Testis (tissue), 3 donors: Measurements from ENCODE around the gene TTF1. TPM values are rescaled to one million over a fixed set of nuclear protein-coding genes. Genes with fewer than 3 reads are reported as not detected.

ENCODE experiments used
- DNase-seq: peaks from one replicate; pipeline ENCODE4 v3.0.0-alpha.2; 2019
- H3K27ac ChIP-seq, 2 donors: fragments of 200-600 bp; sonication (generic); one replicate each; pipeline ENCODE4 v1.5.1; 2019
- H3K27me3 ChIP-seq: fragments of 200-600 bp; sonication (generic); one replicate; pipeline ENCODE4 v1.5.1; 2019
- H3K36me3 ChIP-seq: fragments of 200-600 bp; sonication (generic); one replicate; pipeline ENCODE4 v1.5.1; 2017; ENCODE audit warnings: low read depth; ENCODE audit errors: missing control alignments
- H3K4me1 ChIP-seq: fragments of 200-600 bp; sonication (generic); one replicate; pipeline ENCODE4 v1.5.1; 2019
- H3K4me3 ChIP-seq, 2 donors: fragments of 200-600 bp; sonication (generic); one replicate each; pipeline ENCODE4 v1.5.1; 2017 to 2019
- H3K9me3 ChIP-seq: fragments of 200-600 bp; sonication (generic); one replicate; pipeline ENCODE4 v1.5.1; 2017
- CTCF ChIP-seq, 3 experiments: fragments of 450-650 bp in 2 of 3; fragments of 200-600 bp in 1 of 3; sonication (generic) in 1 of 3; IDR thresholded peaks; one replicate each; pipeline ENCODE4 v1.5.1; 2016 to 2019; ENCODE audit warnings: antibody characterized with exemption in 3 of 3, mild to moderate bottlenecking in 2 of 3, moderate library complexity in 1 of 3
- POLR2A ChIP-seq: fragments of 450-650 bp; IDR thresholded peaks from one replicate; pipeline ENCODE4 v1.6.1; 2017; ENCODE audit warnings: antibody characterized with exemption, mild to moderate bottlenecking, moderate library complexity
- WGBS, 2 donors: methylation state at CpG; one replicate each; pipeline ENCODE4 v1.1.5; 2018; 5-methylcytosine and 5-hydroxymethylcytosine counted together
- intact Hi-C: fragments of 100-400 bp; cut with DNase I; formaldehyde crosslinking; loops from one replicate; pipeline ENCODE4 v1.15.1; 2023; ENCODE audit warnings: low total_unique reads
- polyA plus RNA-seq: library from polyadenylated mRNA; stranded (reverse); fragments of 350-450 nt; fragmentation: Illumina TruSeq; extraction: RNeasy Lipid Tissue Mini Kit (QIAGEN cat#74804); gene quantifications from one replicate; pipeline ENCODE4 v1.2.3, GENCODE V29; 2014; ENCODE audit warnings: low read depth, low replicate concordance; ENCODE audit not compliant: insufficient read depth
- total RNA-seq, 2 donors: library from RNA; depleted of rRNA; stranded (reverse); fragments of >200 nt; gene quantifications; one replicate each; pipeline ENCODE4 v1.2.3, GENCODE V29; 2016

The TTF1 gene
- total and polyA plus RNA-seq, 3 donors from 2014 or later = 15.4 to 19.4 (median 19.2) TPM

GRCh38 chr9:132415181-132415580 is 8.5 kb upstream of the TTF1 start:
- Histone ChIP-seq H3K4me3 (no peak overlapping the region), H3K27ac (no peak overlapping the region), H3K36me3 (no peaks in the 10 kb centered on the region), H3K4me1 (peaks cover 8% of the 10 kb centered on the region), H3K9me3 (no peaks in the 10 kb centered on the region), H3K27me3 (no peaks in the 10 kb centered on the region)
- DNase-seq = no peak
- WGBS, 2 donors = 45 to 46% methylated on average over 11 to 12 of the region's 12 CpGs
- TF ChIP-seq CTCF (IDR thresholded peaks at IDR 0.05) (no peak), POLR2A (no peak)
- intact Hi-C loops = no loop called here

- Histone ChIP-seq H3K4me3 (no peak overlapping the region), H3K27me3 (no peaks in the 10 kb centered on the region)
- intact Hi-C loops = no loop called here
Measured at GRCh38 chr9:132414731-132415130, 8.1 kb upstream of the TTF1 start.

GRCh38 chr9:132413926-132414325 is 7.3 kb upstream of the TTF1 start:
- Histone ChIP-seq H3K27me3 (no peaks in the 10 kb centered on the region), H3K27ac (no peak overlapping the region), H3K36me3 (no peaks in the 10 kb centered on the region), H3K9me3 (no peaks in the 10 kb centered on the region), H3K4me3 (no peak overlapping the region), H3K4me1 (peaks cover 14% of the 10 kb centered on the region)
- intact Hi-C loops = no loop called here
- DNase-seq = no peak
- TF ChIP-seq CTCF (IDR thresholded peaks at IDR 0.05) (no peak), POLR2A (no peak)
- 73 to 76% methylated on average over 5 of the region's 5 CpGs for WGBS, 2 donors

More at GRCh38 chr9:132414731-132415130, 8.1 kb upstream of the TTF1 start:
- no peak overlapping the region for H3K27ac ChIP-seq
- peaks cover 8% of the 10 kb centered on the region for H3K4me1 ChIP-seq
- WGBS, 2 donors = 62 to 70% methylated on average over 7 of the region's 7 CpGs
- no peak for DNase-seq
- H3K36me3 ChIP-seq = no peaks in the 10 kb centered on the region
- no peak for TF ChIP-seq CTCF (IDR thresholded peaks at IDR 0.05)
- TF ChIP-seq POLR2A = no peak
- H3K9me3 ChIP-seq = no peaks in the 10 kb centered on the region

- Histone ChIP-seq H3K27ac (no peak overlapping the region), H3K27me3 (no peaks in the 10 kb centered on the region), H3K9me3 (no peaks in the 10 kb centered on the region), H3K4me1 (peaks cover 21% of the 10 kb centered on the region), H3K4me3 (no peak overlapping the region), H3K36me3 (no peaks in the 10 kb centered on the region)
- no peak for DNase-seq
- 9 to 12% methylated on average over 7 to 8 of the region's 8 CpGs for WGBS, 2 donors
- intact Hi-C loops = no loop called here
- TF ChIP-seq POLR2A = no peak
- peak; percentile 19 to 45 (median 33) for TF ChIP-seq CTCF (IDR thresholded peaks at IDR 0.05)
Measured at GRCh38 chr9:132412089-132412488, 5.4 kb upstream of the TTF1 start.

GRCh38 chr9:132411091-132411508 is 4.5 kb upstream of the TTF1 start:
- TF ChIP-seq CTCF (IDR thresholded peaks at IDR 0.05) (peak; percentile 40 to 61 (median 47)), POLR2A (no peak)
- no peaks in the 10 kb centered on the region for H3K9me3 ChIP-seq
- intact Hi-C loops = no loop called here
- H3K4me1 ChIP-seq = peaks cover 24% of the 10 kb centered on the region
- no peaks in the 10 kb centered on the region for H3K27me3 ChIP-seq
- no peaks in the 10 kb centered on the region for H3K36me3 ChIP-seq
- no peak overlapping the region for H3K27ac ChIP-seq
- 9 to 10% methylated on average over 20 of the region's 20 CpGs for WGBS, 2 donors
- H3K4me3 ChIP-seq = peak overlapping the region; percentile 48 to 70
- peak; percentile 59 for DNase-seq
